HAP-1 (cell line): ENCODE results near the gene HERC3.

Experiments
- DNase-seq, 2 experiments: peaks; one replicate each; pipeline ENCODE4 v3.0.0-alpha.2; 2016 to 2020; ENCODE audit warnings: low spot score in 2 of 2
- H3K27me3 ChIP-seq: fragments of 250-450 bp; sonication (Bioruptor Pico); 2 replicates; pipeline ENCODE4 v1.5.1; 2020; ENCODE audit warnings: low read depth, mild to moderate bottlenecking, moderate library complexity
- H3K36me3 ChIP-seq: fragments of 250-450 bp; sonication (Bioruptor Pico); replicated peaks from 2 replicates; pipeline ENCODE4 v1.5.1; 2020; ENCODE audit warnings: mild to moderate bottlenecking
- H3K4me1 ChIP-seq: fragments of 250-450 bp; sonication (Bioruptor Pico); 2 replicates; pipeline ENCODE4 v1.5.1; 2020; ENCODE audit warnings: mild to moderate bottlenecking
- H3K4me3 ChIP-seq: fragments of 250-450 bp; sonication (Bioruptor Pico); 2 replicates; pipeline ENCODE4 v1.5.1; 2020; ENCODE audit warnings: mild to moderate bottlenecking, moderate library complexity
- H3K9me3 ChIP-seq: fragments of 250-450 bp; sonication (Bioruptor Pico); 2 replicates; pipeline ENCODE4 v1.5.1; 2020; ENCODE audit warnings: mild to moderate bottlenecking, moderate library complexity
- in situ Hi-C: fragments of 300-500 bp; cut with MboI; formaldehyde crosslinking; loops from 3 replicates; pipeline ENCODE4 v1.14.3; 2020; ENCODE audit warnings: low sequenced_read_pairs, inconsistent platforms, mixed read lengths

The HERC3 gene

GRCh38 chr4:88722828-88723227, 130.5 kb downstream of the HERC3 start:
- Histone ChIP-seq H3K27me3 (no peaks in the 10 kb centered on the region), H3K9me3 (peaks cover 1% of the 10 kb centered on the region; the same call in 1 of the 2 replicates), H3K36me3 (peaks cover under 1% of the 10 kb centered on the region; the same call in 1 of the 2 replicates), H3K4me3 (no peak overlapping the region), H3K4me1 (peaks cover 5% of the 10 kb centered on the region; the same call in 1 of the 2 replicates)
- in situ Hi-C loops, result no loop called here
- no peak for DNase-seq

- DNase-seq, result no peak
- H3K36me3 ChIP-seq, result peaks cover 5% of the 10 kb centered on the region; the same call in 1 of the 2 replicates
- peaks cover 5% of the 10 kb centered on the region; the same call in 1 of the 2 replicates for H3K4me1 ChIP-seq
- H3K4me3 ChIP-seq, result no peak overlapping the region
- H3K27me3 ChIP-seq, result no peaks in the 10 kb centered on the region
- H3K9me3 ChIP-seq, result no peaks in the 10 kb centered on the region
- in situ Hi-C loops, result no loop called here
Measured at GRCh38 chr4:88724406-88724805, 132.1 kb downstream of the HERC3 start.

DNA sequence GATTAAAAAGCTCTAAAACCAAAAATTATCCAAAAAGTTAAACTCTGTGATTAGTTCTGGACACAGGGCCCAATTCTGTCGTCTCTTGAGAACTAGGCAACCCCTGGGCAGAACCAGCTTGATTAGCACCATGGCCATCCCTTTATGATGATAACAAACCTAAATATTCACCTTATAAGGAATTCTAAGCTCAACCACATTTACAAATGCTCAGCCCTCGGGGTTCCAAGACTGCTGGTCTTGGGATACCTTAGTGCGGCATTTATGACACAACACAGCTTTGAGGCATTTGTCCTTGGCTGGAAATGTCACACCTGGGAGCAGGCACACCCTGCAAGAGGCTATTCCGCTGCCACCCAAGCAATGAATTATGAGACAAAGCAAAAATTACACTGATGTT, 132.9 kb downstream of the HERC3 start:
- peaks cover 5% of the 10 kb centered on the region; the same call in 1 of the 2 replicates for H3K4me1 ChIP-seq
- no peak overlapping the region for H3K4me3 ChIP-seq
- no peaks in the 10 kb centered on the region for H3K27me3 ChIP-seq
- in situ Hi-C loops, result no loop called here
- peaks cover 5% of the 10 kb centered on the region; the same call in 1 of the 2 replicates for H3K36me3 ChIP-seq
- DNase-seq, result no peak
- no peaks in the 10 kb centered on the region for H3K9me3 ChIP-seq

DNA sequence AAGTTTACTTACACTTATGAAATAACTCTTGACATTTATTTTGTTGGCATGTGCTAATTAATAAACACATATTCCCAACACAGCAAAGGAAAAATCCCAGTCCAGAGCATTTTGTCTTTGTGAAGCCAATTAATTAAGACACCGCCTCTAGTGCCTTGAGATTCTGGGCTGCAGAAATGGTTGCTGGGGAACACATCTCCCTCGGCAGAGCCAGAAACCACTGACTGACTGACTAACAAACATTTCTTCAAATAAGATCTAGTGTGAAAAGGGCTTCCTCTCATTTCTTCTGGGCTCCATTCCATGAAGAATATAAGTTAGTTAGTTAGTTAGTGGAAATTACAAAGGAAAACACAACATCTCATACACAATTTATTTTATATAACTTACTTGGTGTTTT, 133.7 kb downstream of the HERC3 start:
- H3K27me3 ChIP-seq, result no peaks in the 10 kb centered on the region
- H3K36me3 ChIP-seq, result peaks cover 5% of the 10 kb centered on the region; the same call in 1 of the 2 replicates
- no peak for DNase-seq
- H3K4me3 ChIP-seq, result no peak overlapping the region
- in situ Hi-C loops, result no loop called here
- no peaks in the 10 kb centered on the region for H3K9me3 ChIP-seq
- H3K4me1 ChIP-seq, result peaks cover 5% of the 10 kb centered on the region; the same call in 1 of the 2 replicates

- Histone ChIP-seq H3K4me3 (no peak overlapping the region), H3K9me3 (no peaks in the 10 kb centered on the region), H3K27me3 (no peaks in the 10 kb centered on the region), H3K36me3 (peaks cover 5% of the 10 kb centered on the region; the same call in 1 of the 2 replicates), H3K4me1 (peaks cover 5% of the 10 kb centered on the region; the same call in 1 of the 2 replicates)
- DNase-seq, result no peak
- in situ Hi-C loops, result no loop called here
Measured at GRCh38 chr4:88728146-88728545, 135.9 kb downstream of the HERC3 start.

GRCh38 chr4:88729146-88729760, 137.0 kb downstream of the HERC3 start:
- DNase-seq, result no peak
- Histone ChIP-seq H3K4me3 (no peak overlapping the region), H3K27me3 (no peaks in the 10 kb centered on the region), H3K9me3 (no peaks in the 10 kb centered on the region), H3K36me3 (peaks cover 5% of the 10 kb centered on the region; the same call in 1 of the 2 replicates), H3K4me1 (peaks cover 5% of the 10 kb centered on the region; the same call in 1 of the 2 replicates)
- in situ Hi-C loops, result no loop called here

DNA sequence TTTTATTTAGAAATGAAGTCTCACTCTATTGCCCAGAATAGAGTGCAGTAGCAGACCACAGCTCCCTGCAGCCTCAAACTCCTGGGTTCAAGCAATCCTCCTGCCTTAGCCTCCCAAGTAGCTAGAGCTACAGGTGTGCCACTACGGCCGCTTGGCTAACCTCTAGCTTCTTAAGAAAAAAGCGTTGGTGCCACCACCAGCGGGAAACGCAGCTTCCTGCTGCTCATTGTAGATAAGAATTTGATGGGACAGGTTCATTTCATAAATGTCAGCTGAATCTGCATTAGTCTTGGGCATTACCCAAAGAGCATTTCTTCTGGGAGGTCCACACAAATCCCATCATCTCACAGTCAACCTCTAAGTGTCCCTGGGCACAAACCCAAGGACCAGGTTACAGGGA, 138.5 kb downstream of the HERC3 start:
- no peak for DNase-seq
- H3K4me1 ChIP-seq, result peaks cover 5% of the 10 kb centered on the region; the same call in 1 of the 2 replicates
- in situ Hi-C loops, result no loop called here
- H3K4me3 ChIP-seq, result no peak overlapping the region
- no peaks in the 10 kb centered on the region for H3K9me3 ChIP-seq
- peaks cover 5% of the 10 kb centered on the region; the same call in 1 of the 2 replicates for H3K36me3 ChIP-seq
- H3K27me3 ChIP-seq, result no peaks in the 10 kb centered on the region

DNA sequence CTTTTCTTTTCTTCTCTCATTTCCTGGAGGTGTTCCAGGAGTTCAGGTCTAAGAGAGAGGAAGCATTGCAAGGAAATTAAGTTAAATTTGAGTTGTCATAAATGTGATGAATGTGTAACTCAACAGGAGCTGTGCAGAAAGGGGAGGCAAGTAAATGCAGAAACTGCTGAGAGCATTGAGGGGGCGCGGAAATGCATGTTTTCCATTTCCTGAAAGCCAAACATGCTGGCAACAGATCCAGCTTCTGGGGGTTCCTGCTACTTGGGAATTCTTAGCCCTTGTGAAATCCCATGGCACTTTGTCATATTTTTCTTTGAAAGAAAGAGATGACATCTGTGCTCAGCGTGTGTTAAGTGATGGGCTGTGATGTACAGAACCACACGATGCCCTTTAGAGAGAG, 139.1 kb downstream of the HERC3 start:
- no peak overlapping the region for H3K4me3 ChIP-seq
- H3K36me3 ChIP-seq, result peaks cover 5% of the 10 kb centered on the region; the same call in 1 of the 2 replicates
- H3K27me3 ChIP-seq, result no peaks in the 10 kb centered on the region
- in situ Hi-C loops, result no loop called here
- peaks cover 5% of the 10 kb centered on the region; the same call in 1 of the 2 replicates for H3K4me1 ChIP-seq
- no peaks in the 10 kb centered on the region for H3K9me3 ChIP-seq
- DNase-seq, result no peak

DNA sequence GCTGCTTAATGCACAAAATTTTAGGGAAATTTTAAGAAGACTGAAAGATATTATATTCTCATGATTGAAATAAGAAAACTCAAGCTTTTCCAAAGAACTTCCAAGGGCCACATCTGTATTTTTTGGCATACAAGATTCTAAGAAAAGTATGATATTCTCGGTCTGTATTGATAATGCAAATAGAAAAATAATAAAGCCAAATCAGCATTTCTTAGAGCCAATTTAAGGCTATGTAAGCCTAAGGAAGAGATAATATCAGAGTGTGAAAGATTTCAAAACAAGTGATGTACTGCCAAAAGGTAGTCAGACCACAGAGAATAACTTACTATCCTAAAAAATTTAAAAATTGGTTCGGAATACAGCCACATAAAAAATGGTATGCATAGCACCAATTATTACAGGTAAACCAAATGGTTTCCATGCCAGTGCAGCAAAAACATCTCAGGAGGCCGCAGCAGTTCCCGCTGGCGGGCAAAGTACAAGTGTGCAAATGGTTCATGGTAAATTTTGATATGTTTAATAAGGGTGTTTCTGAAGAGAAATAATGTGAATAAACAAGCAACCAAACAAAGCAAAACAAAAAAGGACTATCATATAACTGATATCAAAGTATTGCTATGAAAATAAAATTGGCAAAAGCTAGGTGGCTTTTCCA, 140.6 kb downstream of the HERC3 start:
- Histone ChIP-seq H3K9me3 (no peaks in the 10 kb centered on the region), H3K36me3 (peaks cover 4% of the 10 kb centered on the region; the same call in 1 of the 2 replicates), H3K27me3 (no peaks in the 10 kb centered on the region), H3K4me1 (no peaks in the 10 kb centered on the region), H3K4me3 (no peak overlapping the region)
- DNase-seq, result no peak
- in situ Hi-C loops, result no loop called here

GRCh38 chr4:88734403-88734949, 142.2 kb downstream of the HERC3 start:
- Histone ChIP-seq H3K36me3 (no peaks in the 10 kb centered on the region), H3K9me3 (no peaks in the 10 kb centered on the region), H3K4me3 (no peak overlapping the region), H3K27me3 (no peaks in the 10 kb centered on the region), H3K4me1 (no peaks in the 10 kb centered on the region)
- no peak for DNase-seq
- in situ Hi-C loops, result no loop called here

- DNase-seq, result no peak
- H3K9me3 ChIP-seq, result no peaks in the 10 kb centered on the region
- in situ Hi-C loops, result no loop called here
Measured at GRCh38 chr4:88735564-88735963, 143.3 kb downstream of the HERC3 start.

GRCh38 chr4:88736264-88736663, 144.0 kb downstream of the HERC3 start:
- in situ Hi-C loops, result no loop called here
- H3K36me3 ChIP-seq, result no peaks in the 10 kb centered on the region
- H3K4me1 ChIP-seq, result no peaks in the 10 kb centered on the region
- H3K9me3 ChIP-seq, result no peaks in the 10 kb centered on the region
- H3K27me3 ChIP-seq, result no peaks in the 10 kb centered on the region
- no peak for DNase-seq
- H3K4me3 ChIP-seq, result no peak overlapping the region

More at GRCh38 chr4:88735564-88735963, 143.3 kb downstream of the HERC3 start:
- no peaks in the 10 kb centered on the region for H3K36me3 ChIP-seq
- H3K27me3 ChIP-seq, result no peaks in the 10 kb centered on the region
- H3K4me3 ChIP-seq, result no peak overlapping the region
- no peaks in the 10 kb centered on the region for H3K4me1 ChIP-seq

- DNase-seq, result no peak
- Histone ChIP-seq H3K27me3 (no peaks in the 10 kb centered on the region), H3K4me3 (no peak overlapping the region), H3K9me3 (no peaks in the 10 kb centered on the region), H3K4me1 (no peaks in the 10 kb centered on the region), H3K36me3 (no peaks in the 10 kb centered on the region)
- in situ Hi-C loops, result no loop called here
Measured at GRCh38 chr4:88737307-88737941, 145.1 kb downstream of the HERC3 start.

- no peak for DNase-seq
- Histone ChIP-seq H3K4me1 (no peaks in the 10 kb centered on the region), H3K27me3 (no peaks in the 10 kb centered on the region), H3K4me3 (no peak overlapping the region), H3K36me3 (no peaks in the 10 kb centered on the region), H3K9me3 (no peaks in the 10 kb centered on the region)
- in situ Hi-C loops, result no loop called here
Measured at GRCh38 chr4:88738180-88738579, 145.9 kb downstream of the HERC3 start.
